ENCODE results near the gene NPTX1.

The NPTX1 gene

DNA sequence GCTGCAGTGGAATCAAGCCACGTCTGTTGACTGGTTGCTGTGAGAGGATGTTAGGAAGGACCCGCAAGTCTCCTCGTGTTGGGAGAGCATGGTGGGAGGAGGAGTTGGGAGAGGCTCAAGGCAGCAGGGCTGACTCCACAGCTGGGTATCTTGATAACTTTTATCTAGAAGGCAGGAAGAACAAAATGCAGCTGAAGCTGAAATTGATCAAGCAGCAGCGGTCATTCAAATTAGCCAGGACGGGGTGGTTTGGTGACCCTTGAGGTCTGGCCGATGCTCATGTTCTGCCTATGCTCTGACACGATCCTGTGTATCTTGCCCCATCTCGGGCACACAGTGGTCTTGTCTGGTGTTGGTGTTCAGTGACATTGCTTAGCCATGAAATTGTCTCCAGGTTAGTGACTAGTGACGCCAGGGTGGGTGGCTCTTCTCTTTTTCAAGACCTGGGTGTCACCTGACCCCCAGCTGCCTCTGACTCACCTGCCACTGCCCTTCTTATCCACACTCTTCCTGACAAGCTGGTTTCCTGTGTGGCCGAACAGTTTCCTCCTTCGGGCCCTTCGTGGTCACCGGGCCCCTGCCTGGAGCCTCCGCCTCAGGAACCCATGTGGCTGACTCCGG lies 19.1 kb downstream of the NPTX1 start:
- no peak for DNase-seq

DNA sequence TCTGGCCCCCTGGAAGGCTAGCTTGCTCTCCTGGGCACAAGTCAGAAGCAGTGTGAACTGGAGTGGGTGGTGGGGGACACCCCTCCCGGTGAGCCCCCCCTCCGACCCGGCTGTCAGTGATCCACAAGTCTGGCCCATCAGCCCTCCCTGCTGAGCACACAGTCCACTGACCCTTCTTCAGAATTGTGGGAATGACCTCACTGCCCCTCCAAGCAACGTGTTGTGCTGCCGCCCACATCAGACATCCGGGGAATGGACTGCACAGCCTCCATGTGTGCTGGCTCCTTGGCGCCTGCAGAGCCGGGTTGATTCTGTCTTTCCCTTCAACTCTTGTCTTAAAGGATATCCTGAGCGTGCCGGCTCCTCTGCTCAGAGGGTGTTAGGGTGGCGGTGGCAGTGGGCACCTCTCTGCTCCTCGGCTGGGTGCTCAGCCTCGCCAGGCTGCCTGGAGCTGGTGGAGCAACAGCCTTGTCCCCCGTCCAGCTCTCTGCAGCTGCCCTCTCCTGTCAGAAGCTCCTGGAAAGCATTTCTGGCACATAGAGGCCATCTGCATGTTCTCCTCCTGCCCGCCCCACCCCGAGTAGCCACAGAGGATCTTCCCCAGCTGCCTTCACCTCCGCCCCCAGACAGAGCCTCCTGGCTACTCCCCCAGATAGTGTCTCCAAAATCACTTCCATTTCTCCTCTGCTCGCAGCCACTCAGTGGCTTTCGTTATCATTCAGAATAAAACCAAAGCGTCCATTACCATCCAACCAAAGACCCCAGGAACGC lies 19.8 kb downstream of the NPTX1 start:
- no peak for DNase-seq

DNA sequence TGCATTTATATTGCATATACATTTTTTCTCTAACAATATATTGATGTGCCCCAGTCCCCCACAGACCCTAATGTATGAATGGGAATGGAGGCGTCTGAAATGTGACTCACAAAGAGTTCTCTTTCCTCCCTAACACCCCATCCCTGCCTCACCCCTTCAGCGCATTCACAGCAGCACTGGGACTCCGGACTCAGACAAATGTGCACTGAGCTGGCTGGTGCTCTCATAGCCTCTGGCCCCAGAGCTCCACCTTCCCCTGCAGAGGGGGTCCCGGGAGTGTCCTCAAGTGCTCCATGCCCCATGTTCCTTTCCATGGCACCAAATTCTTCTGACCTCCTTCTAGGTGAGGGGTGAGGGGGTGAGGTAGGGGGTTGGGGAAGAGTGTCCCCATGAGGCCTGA lies 20.6 kb downstream of the NPTX1 start:
- no peak for DNase-seq

DNA sequence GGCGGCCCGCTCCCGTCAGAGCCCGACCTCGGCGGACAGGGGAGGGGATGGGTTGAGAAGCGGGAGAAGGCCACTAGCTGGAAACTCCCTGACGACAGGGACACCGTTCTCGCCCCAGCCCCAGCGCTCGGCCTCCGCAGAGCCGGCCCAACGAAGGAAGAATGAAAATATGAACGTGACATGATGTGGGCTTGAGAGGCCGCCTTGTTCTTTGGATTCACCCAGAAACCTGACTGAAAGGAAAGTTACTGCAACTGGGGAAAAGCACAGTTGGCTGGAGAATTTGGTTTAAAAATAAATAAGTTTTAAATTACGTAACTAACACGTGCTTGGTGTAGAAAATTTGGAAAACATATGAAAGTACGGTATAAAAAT lies 21.1 kb downstream of the NPTX1 start:
- no peak for DNase-seq

DNA sequence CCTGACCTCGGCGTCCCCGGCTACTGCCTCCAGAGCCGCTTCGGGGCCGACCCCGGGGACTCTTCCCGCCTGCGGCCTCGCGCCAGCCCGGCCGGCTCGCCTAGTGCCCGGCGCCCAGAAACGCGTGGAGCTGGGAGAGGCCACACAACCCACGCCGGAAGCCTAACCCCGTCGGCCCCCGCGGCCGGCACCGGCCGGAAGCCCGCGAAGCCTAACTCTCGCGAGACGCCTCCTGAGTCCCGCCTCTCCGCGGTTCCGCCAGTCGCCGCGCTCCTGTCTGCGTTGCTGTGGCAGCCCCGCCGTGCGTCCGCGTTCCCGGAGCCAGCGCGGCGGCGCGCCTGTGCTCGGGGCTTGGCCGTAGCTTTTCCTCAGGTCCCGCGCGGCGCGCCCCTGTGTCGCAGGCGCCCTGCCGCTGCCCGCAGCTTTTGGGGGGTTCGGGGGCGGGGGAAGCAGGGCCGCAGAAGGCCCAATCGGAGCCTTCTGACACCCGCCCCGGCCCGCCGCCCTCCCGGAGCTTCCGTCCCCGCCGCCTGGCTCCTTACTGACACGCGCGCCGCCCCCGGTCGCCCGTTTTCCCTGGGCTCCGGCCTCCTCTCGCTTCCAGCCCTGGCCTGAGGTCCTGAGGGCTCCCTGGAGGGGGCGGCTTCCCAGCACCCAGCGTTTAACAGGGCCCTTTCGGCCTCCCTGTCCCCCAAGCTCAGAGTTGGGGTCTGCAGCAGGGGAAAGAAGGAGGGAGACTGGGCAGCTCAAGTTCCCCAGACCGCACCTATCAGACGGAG lies 21.7 kb downstream of the NPTX1 start:
- peak; percentile 98 for DNase-seq

DNA sequence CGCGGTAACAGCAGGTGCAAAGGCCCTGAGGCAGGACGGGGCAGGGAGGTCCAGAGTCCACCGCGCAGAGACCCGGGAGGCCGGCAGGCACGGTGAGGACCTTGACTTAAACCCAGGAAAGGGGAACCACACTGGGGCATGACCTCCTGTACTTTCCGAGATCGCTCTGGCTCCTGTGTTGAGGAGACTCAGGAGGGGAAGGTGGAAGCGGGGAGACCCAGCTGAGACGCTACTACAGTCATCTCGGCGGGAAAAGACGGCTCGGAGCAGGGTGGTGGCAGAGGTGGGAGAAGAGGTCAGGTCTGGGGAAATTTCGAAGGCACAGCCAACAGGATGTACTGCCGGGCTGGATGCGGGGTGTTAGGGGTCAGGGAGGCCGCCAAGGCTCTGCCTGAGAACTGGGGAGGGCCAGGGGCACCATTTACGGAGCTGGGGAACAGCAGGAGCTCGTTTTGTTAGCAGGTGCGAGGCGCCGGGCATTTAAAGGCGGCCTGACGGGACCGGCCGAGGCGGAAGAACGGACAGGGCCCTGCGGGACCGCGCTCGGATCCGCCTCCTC lies 22.3 kb downstream of the NPTX1 start:
- DNase-seq, result no peak

DNA sequence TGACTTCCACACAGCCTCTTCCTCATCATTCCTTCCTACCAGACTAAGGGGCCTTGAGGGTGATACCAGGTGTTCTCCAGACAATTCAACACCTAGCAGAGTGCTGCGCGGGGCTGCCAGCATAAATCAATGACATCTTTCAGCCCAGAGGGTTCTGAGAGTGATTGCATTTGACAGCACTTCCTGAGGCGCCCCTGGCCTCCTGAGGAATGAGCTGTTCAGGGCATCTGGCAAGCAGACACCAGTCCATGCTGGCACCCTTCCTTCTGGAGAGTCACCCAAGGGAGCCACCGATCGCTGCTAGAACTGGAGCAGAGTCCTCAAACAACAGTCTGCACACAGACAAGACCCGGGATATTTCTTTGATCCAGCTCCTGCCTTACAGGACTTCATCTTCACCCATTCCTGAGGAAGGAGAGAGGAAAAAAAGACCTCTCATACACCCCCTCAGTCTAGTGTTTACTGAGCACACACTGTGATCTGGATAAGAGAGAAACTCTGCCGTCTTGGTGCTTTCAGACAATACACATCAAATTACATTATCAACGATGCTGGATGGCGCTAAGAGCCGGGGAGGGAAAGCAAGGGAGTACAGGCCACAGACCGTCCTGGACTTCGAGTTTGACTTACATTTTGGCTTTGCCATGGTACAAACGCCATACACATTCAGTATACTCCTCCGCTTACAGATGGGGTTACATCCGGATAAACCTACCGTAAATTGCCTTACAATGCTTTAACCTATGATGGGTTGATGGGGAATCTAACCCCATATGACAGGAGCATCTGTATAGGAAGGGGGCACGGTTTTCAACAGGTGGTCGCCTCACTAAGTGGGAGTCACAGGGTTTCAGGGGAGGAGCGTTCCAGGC lies 23.0 kb downstream of the NPTX1 start:
- DNase-seq, result no peak

DNA sequence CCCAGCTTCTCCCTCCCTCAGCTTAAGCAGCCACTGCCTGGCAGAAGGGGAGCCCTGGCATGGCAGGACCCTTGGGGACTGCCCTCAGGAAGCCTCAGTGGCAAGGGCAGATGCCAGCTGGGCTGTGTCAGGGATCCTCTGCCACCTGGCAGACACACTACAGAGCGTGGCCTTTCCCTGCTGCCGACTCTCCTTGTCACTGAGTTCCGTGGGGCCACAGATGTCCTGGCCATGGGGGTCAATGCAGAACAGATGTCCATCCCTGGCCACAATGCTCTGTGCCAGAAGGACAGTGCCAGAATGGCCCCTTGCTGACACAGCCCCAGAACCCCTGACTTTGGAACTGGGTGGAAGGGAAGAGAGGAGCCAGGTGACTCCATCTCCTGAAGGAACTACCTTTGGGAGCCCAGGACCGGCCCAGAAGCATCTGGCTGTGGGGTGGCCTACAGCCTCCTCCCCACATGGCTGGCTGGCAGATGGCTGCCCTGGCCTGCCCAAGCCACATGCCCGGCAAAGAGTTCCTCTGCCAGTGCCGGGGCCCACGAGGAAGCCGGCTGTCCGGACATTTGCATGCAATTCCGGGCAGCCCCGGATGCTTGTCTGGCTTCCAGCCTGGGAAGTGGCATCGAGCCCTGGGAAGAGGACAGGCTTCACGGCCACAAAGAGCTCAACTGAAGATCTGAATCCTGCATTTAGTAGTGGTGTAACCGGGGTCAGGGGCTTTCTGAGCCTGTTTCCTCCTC lies 24.1 kb downstream of the NPTX1 start:
- no peak for DNase-seq

DNA sequence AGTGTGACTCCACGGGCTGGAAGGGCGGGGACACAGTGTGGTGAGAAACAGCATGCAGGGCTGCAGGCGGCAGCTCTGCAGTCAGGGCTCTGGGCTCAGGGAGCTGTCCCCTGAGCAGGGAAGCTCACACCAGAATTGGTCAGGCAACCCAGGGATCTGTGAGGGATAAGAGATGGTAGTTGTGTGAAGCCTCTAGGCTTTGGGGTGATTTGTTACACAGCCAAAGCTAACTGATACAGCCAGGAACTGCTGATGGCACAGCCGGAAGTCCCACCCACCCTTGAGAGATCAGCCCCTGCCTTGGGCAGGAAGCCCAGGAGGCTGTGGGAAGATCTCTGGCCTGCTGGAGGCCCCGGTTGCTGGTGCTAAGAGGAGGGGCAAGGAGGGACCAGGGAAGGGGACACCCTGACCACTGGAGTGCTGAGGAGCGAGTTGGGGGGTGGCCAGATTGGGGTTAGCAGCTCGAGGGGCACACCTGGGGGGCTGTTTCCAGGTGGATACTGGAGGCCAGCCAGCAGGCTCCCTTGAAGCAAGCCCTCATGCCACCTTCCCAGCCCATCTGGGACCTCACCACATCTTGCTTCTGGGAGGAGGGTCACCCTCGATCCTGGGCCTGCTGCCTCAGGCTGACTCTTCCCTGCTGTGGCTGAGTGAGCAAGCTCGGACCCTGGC lies 25.2 kb downstream of the NPTX1 start:
- DNase-seq, result no peak

DNA sequence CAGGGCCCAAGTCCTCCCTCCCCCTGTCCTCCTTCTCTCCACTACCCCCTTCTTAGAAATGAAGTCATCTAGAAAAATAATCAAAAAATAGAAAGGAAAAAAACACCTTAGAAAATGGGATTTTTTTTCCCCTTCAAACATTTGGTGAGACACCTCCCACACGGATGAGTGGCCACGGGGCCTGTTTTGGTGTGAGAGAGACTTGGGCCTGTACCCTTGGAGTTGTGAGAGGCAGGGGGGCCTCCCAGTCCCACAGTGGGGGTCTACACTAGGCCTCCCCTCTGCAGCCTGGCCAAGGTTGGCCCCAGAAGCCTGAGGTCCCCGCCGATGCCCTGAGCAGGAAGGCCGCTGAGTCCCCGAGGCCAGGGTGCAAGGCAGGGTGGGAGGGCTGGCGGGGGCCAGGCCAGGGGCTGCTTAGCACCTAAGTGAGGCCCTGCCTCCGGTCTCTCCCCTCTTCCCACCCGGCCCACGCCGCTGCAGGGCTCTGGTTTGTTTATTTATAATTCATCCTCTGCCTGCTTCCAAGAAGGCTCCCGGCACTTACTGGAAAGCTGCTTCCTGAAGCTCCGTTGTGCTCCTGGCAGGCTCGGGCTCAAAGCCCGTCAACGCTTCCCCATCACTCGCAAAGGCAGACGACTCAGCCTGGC lies 26.4 kb downstream of the NPTX1 start:
- no peak for DNase-seq

DNA sequence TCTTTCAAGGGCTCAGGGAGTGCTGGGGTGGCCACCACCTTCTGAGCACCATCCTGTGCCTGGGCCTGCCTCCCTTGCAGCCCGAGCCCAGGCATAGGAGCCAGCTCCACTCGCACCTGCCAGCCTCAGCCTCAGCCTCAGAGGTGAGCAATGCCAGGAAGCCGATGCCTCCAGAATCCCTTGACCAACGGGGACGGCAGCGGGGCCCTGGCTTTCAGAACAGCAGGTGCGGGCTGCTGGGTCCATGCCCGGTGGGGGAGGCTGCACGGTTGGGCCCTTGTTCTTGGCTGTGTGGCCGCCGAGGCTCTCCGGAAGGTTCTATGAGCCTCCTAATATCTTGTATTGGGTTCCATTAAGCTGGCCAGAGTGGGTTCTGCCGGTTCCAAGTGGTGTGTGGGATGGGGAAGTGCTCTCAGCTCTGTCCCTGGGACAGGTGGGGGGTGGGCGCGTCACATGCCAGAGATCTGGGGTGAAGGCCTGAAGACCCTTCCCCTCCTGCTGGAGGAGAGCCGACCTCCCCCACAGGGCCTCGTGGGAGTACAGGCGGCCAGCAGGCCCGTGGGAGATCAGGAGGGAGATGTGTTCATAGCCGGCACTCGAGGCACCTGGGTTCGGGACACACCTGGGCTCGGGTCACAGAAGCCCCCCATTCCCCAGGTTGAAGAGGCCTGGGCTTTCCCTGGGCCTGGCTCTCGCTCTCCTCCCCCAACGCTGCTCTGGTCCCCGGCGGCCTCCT lies 27.0 kb downstream of the NPTX1 start:
- no peak for DNase-seq

DNA sequence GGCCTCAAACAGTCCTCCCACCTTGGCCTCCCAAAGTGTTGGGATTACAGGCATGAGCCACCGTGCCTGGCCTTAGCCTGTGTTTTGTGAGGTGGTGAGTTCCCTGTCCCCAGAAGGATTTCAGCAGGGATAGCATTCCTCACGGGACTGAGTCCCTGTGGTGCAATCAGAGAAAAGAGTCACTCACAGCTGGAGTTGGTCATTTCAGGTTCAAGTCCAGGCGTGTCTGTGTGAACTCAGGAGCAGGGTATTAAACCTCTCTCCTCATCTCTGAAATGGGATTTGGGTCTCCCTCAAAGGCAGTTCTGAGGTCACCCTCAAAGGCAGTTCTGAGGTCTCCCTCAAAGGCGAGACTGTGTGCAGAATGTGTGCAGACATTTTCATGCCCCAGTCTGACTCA lies 28.6 kb downstream of the NPTX1 start:
- no peak for DNase-seq

DNA sequence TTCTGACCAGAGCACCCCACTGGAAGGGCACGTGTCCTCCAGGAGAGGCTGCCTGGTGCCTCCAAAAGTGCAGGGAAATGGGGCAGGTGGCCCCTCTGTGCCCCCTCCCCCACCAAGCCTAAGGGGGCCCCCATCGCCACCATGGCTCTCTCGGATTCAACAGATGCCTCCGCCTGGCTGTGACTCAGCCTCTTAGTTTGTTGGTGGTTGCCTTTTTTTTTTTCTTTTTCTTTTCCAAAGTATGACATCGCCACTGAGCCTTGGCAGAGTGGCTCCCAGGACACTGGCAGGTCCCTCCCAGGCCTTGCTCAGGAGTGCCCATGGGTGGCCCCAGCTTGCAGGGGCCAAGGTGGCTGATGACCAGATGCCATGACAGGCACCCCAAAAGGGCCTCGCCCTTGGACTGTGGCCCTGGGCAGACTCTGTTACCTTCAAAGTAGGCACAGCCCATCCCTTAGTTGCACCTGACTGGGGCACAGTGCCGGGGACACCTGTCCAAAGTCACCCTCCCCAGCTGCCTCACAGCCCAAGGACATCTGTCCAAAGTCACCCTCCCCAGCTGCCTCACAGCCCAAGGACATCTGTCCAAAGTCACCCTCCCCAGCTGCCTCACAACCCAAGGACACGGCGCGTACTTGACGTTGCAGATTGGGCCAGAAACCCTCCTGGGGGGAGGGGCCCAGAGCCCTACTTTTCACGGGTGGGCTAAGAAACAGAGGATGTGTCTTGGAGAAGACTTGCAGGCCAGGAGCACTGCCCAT lies 29.6 kb downstream of the NPTX1 start:
- DNase-seq, result no peak

DNA sequence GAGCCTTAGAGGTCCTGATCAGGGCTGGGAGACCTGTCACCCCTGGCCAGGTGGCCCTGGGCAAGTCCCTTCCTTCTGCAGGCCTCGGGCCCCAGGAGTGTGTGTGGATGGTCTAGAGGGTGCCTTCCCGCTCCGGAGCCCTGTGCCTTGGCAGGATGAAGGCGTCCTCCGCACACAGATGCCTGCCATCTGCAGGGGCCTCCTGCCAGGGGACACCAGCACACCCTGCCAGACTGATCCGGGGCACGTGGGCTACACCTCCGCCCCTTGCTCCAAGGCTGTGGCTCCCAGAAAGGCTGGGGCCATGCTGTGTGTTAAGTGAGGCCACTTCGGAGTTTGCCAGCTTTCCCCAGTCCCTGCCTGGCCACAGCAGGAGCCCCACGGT lies 30.7 kb downstream of the NPTX1 start:
- no peak for DNase-seq

DNA sequence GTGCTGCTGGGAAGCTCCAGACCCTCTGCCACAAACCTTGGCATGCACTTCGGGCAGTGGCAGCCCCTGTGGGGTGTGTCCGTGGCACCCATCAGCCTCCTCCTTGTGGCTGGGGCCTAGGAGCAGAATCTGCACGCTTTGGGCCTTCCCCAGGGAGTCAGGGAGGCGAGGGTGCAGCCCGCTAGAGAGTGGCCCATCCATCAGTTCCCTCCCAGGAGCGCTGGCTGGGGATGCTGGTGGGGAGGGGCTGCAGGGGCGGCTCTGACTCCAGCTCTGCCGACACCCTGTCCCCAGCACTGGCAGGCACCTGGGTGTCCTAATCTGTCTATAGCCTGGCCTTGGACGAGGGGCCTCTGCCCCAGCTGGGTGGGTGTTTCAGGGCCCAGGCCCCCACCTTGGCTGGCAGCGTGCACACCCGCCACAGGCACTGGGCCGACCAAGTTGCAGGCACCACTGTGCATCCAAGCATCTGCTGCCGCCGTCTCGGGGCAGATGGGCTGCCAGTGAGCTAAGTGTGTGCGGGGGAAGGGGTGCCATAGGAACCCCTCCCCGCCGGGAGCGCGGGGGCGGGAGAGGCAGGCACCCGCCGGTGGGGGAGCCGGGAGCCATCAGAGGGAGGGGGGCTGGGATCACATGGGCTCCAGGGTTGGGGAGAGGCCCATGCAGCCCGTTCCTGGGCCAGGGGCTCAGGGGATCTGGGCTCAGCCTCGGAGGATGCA lies 31.2 kb downstream of the NPTX1 start:
- no peak for DNase-seq

DNA sequence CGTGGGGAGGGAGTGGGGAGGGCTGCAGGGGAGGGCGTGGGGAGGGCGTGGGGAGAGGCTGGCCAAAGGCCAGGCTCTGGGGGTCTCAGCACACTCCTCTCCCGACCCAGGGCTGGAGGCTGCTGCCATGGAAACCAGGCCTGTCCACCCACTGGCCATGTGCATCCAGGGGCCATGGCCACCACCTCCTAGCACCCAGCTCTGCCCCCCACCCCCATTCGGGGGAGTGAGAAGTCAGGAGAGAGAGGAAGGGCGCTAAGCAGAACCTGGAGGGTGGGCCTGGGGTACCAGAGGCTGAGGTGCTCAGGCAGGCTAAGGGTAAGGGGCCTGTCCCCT lies 31.8 kb downstream of the NPTX1 start:
- DNase-seq, result no peak

DNA sequence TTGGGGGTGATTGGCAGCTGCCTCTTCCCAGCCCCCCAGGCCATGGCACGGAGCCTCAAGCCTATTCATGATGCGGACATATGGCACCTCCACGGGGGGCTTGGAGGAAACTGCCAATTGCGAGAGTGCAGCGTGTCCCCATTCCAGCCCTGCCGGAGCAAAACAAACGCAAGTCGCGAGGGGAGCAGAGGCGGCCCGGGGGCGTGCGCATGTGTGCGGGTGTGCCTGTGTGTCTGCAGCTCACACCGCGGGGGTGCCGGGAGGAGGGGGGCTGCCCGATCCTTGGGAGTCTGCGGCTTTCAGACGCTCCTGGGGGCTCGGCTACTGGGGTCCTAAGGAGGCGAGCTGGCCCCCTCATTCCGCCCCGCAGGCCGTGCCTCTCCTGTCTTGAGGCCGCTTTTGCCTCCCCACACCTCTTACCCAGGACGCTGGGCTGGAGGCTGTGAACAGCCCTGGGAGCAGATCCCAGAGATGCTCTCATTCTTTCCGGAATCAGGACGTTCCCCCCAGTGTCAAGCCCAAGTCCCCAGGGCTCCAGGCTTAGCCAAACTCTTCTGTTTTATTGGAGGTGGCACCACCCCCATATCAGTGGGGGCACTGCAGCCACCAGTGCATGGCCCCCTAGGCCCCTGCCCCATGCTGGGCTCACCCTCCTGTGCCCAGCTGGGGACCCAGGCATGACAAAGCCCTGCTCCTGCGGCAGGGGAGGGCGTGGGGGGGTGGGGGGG lies 32.3 kb downstream of the NPTX1 start:
- DNase-seq, result no peak

DNA sequence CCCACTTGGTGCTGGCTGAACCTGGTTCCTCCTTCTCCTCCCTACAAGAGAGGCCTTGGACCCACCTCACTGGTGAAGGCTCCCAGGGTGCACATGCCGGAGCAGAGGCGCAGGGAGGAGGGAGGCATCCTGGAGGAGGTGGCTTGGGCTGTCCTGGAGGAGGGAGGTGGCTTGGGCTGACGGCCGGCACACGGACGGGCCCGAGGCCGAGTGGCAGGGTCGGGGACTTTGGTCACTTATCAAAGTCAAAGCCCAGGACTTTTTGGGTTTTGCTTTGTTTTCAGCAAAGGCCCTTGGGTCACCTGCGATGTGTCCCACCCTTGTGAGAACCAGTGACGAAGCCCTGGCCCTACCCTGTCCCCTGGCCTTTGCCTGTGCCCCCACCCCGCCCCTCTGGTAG lies 32.9 kb downstream of the NPTX1 start:
- DNase-seq, result no peak

All from right forelimb (tissue), 1 donor.